ENCODE results near the gene TMEM14C.

Gene TMEM14C

DNA sequence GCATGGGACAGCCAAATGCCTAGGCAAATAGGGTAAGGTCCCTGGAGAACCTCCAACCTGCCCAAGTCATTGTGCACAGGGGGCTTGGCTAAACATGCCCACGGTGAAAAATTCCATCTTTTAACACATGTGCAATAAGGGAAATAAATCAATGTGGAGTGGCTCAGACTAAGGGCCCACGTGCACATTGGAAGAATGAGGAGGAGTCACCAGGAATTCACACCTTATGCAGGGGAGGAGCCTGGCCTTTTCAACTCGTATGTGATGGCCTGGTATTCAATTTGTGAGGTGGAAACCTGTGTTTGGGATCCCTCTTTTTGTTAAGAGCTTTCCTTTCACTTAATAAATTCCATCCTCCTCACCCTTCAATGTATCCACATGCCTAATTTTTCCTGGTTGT, 41.1 kb upstream of the TMEM14C start:
- H3K36me3 ChIP-seq (ENCODE audit: insufficient read depth, low read length) = no peaks in the 10 kb centered on the region
- H3K79me2 ChIP-seq (ENCODE audit: insufficient read depth, low read length) = no peaks in the 10 kb centered on the region
- no peak overlapping the region for H3K9ac ChIP-seq (ENCODE audit: low read depth, low read length, poor library complexity, severe bottlenecking)
- no peaks in the 10 kb centered on the region for H3K27me3 ChIP-seq (ENCODE audit: insufficient read depth, low read length, poor library complexity, severe bottlenecking)
- H3K4me2 ChIP-seq (ENCODE audit: low read depth, low read length, poor library complexity, severe bottlenecking) = no peak overlapping the region
- TF ChIP-seq, protein P1, sequence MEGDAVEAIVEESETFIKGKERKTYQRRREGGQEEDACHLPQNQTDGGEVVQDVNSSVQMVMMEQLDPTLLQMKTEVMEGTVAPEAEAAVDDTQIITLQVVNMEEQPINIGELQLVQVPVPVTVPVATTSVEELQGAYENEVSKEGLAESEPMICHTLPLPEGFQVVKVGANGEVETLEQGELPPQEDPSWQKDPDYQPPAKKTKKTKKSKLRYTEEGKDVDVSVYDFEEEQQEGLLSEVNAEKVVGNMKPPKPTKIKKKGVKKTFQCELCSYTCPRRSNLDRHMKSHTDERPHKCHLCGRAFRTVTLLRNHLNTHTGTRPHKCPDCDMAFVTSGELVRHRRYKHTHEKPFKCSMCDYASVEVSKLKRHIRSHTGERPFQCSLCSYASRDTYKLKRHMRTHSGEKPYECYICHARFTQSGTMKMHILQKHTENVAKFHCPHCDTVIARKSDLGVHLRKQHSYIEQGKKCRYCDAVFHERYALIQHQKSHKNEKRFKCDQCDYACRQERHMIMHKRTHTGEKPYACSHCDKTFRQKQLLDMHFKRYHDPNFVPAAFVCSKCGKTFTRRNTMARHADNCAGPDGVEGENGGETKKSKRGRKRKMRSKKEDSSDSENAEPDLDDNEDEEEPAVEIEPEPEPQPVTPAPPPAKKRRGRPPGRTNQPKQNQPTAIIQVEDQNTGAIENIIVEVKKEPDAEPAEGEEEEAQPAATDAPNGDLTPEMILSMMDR (conservative IDR thresholded peaks at IDR 0.05; ENCODE audit: low read length) = no peak
- TF ChIP-seq EZH2phosphoT487 (IDR thresholded peaks at IDR 0.05; ENCODE audit: borderline replicate concordance) = no peak
- peaks cover 2% of the 10 kb centered on the region; the same call in 1 of the 2 replicates for H3K9me3 ChIP-seq (ENCODE audit: insufficient read depth, low read depth, low read length)
- H3K4me1 ChIP-seq (ENCODE audit: insufficient read depth, low read length, poor library complexity, severe bottlenecking) = peaks cover 5% of the 10 kb centered on the region
- no peak overlapping the region for H3K4me3 ChIP-seq (ENCODE audit: low read length, poor library complexity, severe bottlenecking)
- no peaks in the 10 kb centered on the region for H3F3A ChIP-seq (ENCODE audit: low read depth)
- no peak overlapping the region for H2AFZ ChIP-seq (ENCODE audit: low read length)
- H3K9me2 ChIP-seq (replicated peaks; ENCODE audit: low read depth, low read length) = no peaks in the 10 kb centered on the region
- no peaks in the 10 kb centered on the region for H4K20me1 ChIP-seq (ENCODE audit: insufficient read depth, low read length, poor library complexity, severe bottlenecking)

DNA sequence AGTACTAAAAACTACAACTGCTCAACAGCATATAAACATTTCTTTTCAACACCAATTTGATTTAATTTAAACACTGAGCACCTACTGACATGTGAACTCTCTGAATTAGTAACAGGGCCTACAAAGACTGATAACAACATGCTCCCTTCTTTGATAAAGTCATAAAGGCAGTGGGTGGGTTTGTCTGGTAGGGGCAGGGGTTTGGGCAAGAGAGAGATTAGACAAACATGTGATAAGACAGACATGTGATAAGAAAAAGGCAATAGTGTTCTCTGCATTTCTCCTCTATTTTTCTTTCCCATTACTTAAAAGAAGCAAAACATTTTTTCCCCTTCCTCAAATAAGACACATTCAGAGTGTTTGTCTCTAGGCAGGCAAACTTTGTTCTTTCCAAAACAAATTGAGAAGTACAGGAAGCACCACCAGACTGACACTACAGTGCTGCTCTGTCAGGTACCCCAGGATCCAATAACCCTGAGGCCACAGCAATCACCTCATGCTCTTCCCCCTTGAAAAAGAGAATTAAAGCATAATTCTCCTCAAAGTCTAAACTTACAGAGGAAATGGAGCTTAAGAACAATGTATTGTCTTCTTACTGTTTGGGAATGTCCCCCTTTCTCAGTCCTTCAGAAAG, 40.4 kb upstream of the TMEM14C start:
- Histone ChIP-seq H3K36me3 (ENCODE audit: insufficient read depth, low read length) (no peaks in the 10 kb centered on the region), H3K9me3 (ENCODE audit: insufficient read depth, low read depth, low read length) (peaks cover 2% of the 10 kb centered on the region; the same call in 1 of the 2 replicates), H3K4me2 (ENCODE audit: low read depth, low read length, poor library complexity, severe bottlenecking) (no peak overlapping the region), H2AFZ (ENCODE audit: low read length) (peak overlapping the region; percentile 73), H3K9ac (ENCODE audit: low read depth, low read length, poor library complexity, severe bottlenecking) (no peak overlapping the region), H3K4me3 (ENCODE audit: low read length, poor library complexity, severe bottlenecking) (no peak overlapping the region), H3F3A (ENCODE audit: low read depth) (no peaks in the 10 kb centered on the region), H4K20me1 (ENCODE audit: insufficient read depth, low read length, poor library complexity, severe bottlenecking) (no peaks in the 10 kb centered on the region), H3K79me2 (ENCODE audit: insufficient read depth, low read length) (no peaks in the 10 kb centered on the region), H3K9me2 (replicated peaks; ENCODE audit: low read depth, low read length) (no peaks in the 10 kb centered on the region), H3K4me1 (ENCODE audit: insufficient read depth, low read length, poor library complexity, severe bottlenecking) (peaks cover 5% of the 10 kb centered on the region), H3K27me3 (ENCODE audit: insufficient read depth, low read length, poor library complexity, severe bottlenecking) (no peaks in the 10 kb centered on the region)
- TF ChIP-seq, protein P1 (conservative IDR thresholded peaks at IDR 0.05; ENCODE audit: low read length) = no peak
- no peak for TF ChIP-seq EZH2phosphoT487 (IDR thresholded peaks at IDR 0.05; ENCODE audit: borderline replicate concordance)

DNA sequence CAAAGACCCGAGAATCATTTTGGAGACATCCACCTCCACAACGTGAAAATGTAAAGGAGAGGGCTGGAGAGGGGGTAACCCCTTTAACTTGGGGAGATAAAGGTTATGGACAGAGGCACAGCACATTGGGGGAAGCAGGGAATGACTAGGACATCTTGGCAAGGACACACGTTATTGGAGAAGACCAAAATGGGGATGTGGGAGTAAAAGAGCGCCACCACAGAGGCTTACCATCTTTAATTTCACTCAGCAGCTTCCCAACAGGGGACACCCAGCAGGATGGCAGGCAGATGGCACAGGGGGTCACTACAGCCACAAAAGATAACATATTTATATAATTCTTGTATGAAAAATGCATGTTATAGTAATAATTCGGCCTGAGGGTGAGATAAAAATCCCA, 38.3 kb upstream of the TMEM14C start:
- Histone ChIP-seq H3K9me2 (replicated peaks; ENCODE audit: low read depth, low read length) (no peaks in the 10 kb centered on the region), H3K27me3 (ENCODE audit: insufficient read depth, low read length, poor library complexity, severe bottlenecking) (no peaks in the 10 kb centered on the region), H3K36me3 (ENCODE audit: insufficient read depth, low read length) (no peaks in the 10 kb centered on the region), H4K20me1 (ENCODE audit: insufficient read depth, low read length, poor library complexity, severe bottlenecking) (no peaks in the 10 kb centered on the region), H3K4me1 (ENCODE audit: insufficient read depth, low read length, poor library complexity, severe bottlenecking) (peaks cover 5% of the 10 kb centered on the region), H2AFZ (ENCODE audit: low read length) (no peak overlapping the region), H3K9me3 (ENCODE audit: insufficient read depth, low read depth, low read length) (peaks cover 2% of the 10 kb centered on the region; the same call in 1 of the 2 replicates), H3K4me2 (ENCODE audit: low read depth, low read length, poor library complexity, severe bottlenecking) (no peak overlapping the region), H3F3A (ENCODE audit: low read depth) (no peaks in the 10 kb centered on the region), H3K79me2 (ENCODE audit: insufficient read depth, low read length) (no peaks in the 10 kb centered on the region), H3K4me3 (ENCODE audit: low read length, poor library complexity, severe bottlenecking) (no peak overlapping the region), H3K9ac (ENCODE audit: low read depth, low read length, poor library complexity, severe bottlenecking) (no peak overlapping the region)
- no peak for TF ChIP-seq EZH2phosphoT487 (IDR thresholded peaks at IDR 0.05; ENCODE audit: borderline replicate concordance)
- TF ChIP-seq, protein P1 (conservative IDR thresholded peaks at IDR 0.05; ENCODE audit: low read length) = no peak

Data from Loucy (cell line).